Activated CD4-positive, alpha-beta memory T cell treated with anti-CD3 and anti-CD28 coated beads, Interleukin-2, amount 10 ng/mL, durations not matched to agents 7 days and 5 days (primary cell): ENCODE data around the gene PKIG. TPM values are rescaled to one million over a fixed set of nuclear protein-coding genes. Genes with fewer than 3 reads are reported as not detected.

Experiments
- CTCF ChIA-PET: fragments of 350-600 bp; sonication (Branson Sonifier 250); formaldehyde crosslinking; loops from one replicate; lab custom pipeline; 2021; ENCODE audit warnings: antibody characterized with exemption, inconsistent platforms; lab: Charles Lee
- POLR2A ChIA-PET: fragments of 350-600 bp; sonication (Branson Sonifier 250); formaldehyde crosslinking; loops from one replicate; lab custom pipeline; 2021; ENCODE audit warnings: antibody characterized with exemption; lab: Charles Lee
- DNase-seq: peaks from one replicate; pipeline ENCODE4 v3.0.0-alpha.2; 2020
- H3K27ac Mint-ChIP-seq: one replicate; pipeline ENCODE4 v1.8.0; 2021; ENCODE audit warnings: mild to moderate bottlenecking, mixed read lengths
- H3K27me3 Mint-ChIP-seq: one replicate; pipeline ENCODE4 v1.8.0; 2021; ENCODE audit warnings: mixed read lengths
- H3K36me3 Mint-ChIP-seq: one replicate; pipeline ENCODE4 v1.8.0; 2021; ENCODE audit warnings: low read depth, mixed read lengths
- H3K4me1 Mint-ChIP-seq: one replicate; pipeline ENCODE4 v1.8.0; 2021; ENCODE audit warnings: mixed read lengths
- H3K4me3 Mint-ChIP-seq: one replicate; pipeline ENCODE4 v1.8.0; 2021; ENCODE audit warnings: mild to moderate bottlenecking, mixed read lengths
- H3K9me3 Mint-ChIP-seq: one replicate; pipeline ENCODE4 v1.8.0; 2021; ENCODE audit warnings: mixed read lengths
- total RNA-seq, 2 experiments: library from RNA; stranded (reverse); gene quantifications; one replicate each; pipeline ENCODE4 v1.2.3, GENCODE V29; 2021

PKIG gene
- total RNA-seq, 2 experiments from 2014 or later, result 1.1 to 1.6 TPM

DNA sequence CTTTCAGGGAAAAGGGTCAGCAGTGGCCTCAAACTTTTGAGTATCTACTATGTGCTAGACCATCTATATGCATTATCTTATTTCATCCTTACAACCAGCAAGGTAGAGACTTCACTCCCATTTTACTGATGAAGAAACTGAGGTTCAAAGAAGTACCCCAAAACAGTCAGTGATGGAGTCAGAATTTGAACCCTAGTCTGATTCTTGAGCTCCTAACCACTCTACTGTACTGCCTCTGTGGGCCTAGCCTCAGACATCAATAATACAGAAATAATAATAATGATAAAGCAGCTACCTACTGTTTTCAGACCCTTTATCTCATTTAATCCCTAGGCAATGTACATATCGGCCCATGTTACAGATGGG lies 60.8 kb downstream of the PKIG start:
- H3K4me3 Mint-ChIP-seq, result peak overlapping the region; percentile 37
- H3K27ac Mint-ChIP-seq, result peak overlapping the region; percentile 93
- H3K27me3 Mint-ChIP-seq, result no peaks in the 10 kb centered on the region
- POLR2A ChIA-PET, result interaction anchor here (0.8 to 4.2 kb wide), 9 partner anchors 8 to 167 kb away, joined by 3 to 17 read pairs (median 6); partner anchors contain the start of genes ADA and SERINC3
- DNase-seq, result no peak
- H3K9me3 Mint-ChIP-seq, result peaks cover 5% of the 10 kb centered on the region
- peaks cover 82% of the 10 kb centered on the region for H3K4me1 Mint-ChIP-seq
- CTCF ChIA-PET, result interaction anchor here (0.8 to 5.7 kb wide), 3 partner anchors 8 to 40 kb away, joined by 4 to 26 read pairs (median 6); no protein-coding TSS in a partner anchor
- peaks cover 36% of the 10 kb centered on the region for H3K36me3 Mint-ChIP-seq

DNA sequence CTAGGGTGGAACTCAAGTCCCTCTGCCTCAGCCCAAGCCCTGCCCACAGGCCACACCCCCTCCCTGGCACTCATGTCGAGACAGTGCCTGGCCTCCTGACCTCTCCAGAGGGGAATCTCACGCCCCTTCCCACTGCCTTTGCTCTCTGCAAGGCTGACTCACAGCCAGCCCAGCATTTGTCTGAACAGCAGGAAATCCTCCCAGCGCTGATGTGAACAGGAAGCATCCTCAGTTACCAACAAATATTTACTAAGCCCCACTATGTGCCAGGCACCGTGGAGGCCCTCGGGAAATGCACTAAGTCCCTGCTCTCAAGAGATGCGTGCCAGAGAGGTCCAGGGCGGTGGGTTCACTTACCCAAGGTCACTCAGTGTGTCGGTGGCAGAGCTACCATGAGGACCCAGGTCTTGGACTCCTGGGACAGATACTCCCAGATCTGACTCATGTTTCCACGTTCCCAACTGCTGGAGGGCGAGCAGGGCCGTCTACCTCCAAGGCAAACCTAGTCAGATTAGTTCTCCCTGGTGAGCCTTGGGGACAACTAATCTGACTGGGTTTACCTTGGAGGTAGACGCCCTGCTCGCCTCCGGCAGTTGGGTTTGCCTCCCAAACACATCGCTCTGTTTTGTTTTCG lies 61.3 kb downstream of the PKIG start:
- Mint-ChIP-seq H3K27me3 (no peaks in the 10 kb centered on the region), H3K4me3 (peak overlapping the region; percentile 50), H3K27ac (peak overlapping the region; percentile 93), H3K4me1 (peaks cover 88% of the 10 kb centered on the region), H3K9me3 (peaks cover 3% of the 10 kb centered on the region), H3K36me3 (peaks cover 37% of the 10 kb centered on the region)
- peak; percentile 68 for DNase-seq
- CTCF ChIA-PET, result interaction anchor here (1.3 to 5.7 kb wide), 4 partner anchors 10 to 122 kb away, joined by 5 to 26 read pairs (median 6); partner anchors contain the start of gene SERINC3
- POLR2A ChIA-PET, result interaction anchor here (1.0 to 4.2 kb wide), 11 partner anchors 8 to 167 kb away, joined by 3 to 17 read pairs (median 9); partner anchors contain the start of genes ADA and SERINC3

DNA sequence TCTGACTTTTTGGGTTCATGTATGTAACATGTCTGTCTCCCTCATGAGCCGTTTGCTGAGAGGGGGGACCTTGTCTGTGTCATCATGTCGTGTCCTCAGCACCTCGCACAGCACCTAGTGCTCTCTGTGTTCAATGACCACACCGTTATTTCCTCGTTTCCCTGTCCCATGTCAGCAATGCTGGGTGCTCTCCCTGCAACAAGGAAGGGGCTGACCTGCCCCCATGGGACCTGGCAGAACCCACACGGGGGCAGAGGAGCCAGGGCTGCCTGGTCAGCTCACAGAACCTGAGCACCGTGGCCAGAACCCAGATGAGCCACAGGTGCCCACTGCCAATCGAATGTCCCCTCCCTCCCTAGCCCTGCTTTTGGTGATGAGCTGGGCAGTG lies 61.8 kb downstream of the PKIG start:
- DNase-seq, result peak; percentile 19
- peaks cover 89% of the 10 kb centered on the region for H3K4me1 Mint-ChIP-seq
- H3K4me3 Mint-ChIP-seq, result peak overlapping the region; percentile 31
- CTCF ChIA-PET, result interaction anchor here (0.7 to 5.7 kb wide), 6 partner anchors 26 to 123 kb away, joined by 3 to 26 read pairs (median 4); partner anchors contain the start of gene SERINC3
- POLR2A ChIA-PET, result interaction anchor here (1.0 to 4.2 kb wide), 7 partner anchors 9 to 241 kb away, joined by 3 to 17 read pairs (median 10); partner anchors contain the start of gene YWHAB
- H3K36me3 Mint-ChIP-seq, result peaks cover 37% of the 10 kb centered on the region
- no peaks in the 10 kb centered on the region for H3K27me3 Mint-ChIP-seq
- H3K9me3 Mint-ChIP-seq, result no peaks in the 10 kb centered on the region
- peak overlapping the region; percentile 93 for H3K27ac Mint-ChIP-seq

DNA sequence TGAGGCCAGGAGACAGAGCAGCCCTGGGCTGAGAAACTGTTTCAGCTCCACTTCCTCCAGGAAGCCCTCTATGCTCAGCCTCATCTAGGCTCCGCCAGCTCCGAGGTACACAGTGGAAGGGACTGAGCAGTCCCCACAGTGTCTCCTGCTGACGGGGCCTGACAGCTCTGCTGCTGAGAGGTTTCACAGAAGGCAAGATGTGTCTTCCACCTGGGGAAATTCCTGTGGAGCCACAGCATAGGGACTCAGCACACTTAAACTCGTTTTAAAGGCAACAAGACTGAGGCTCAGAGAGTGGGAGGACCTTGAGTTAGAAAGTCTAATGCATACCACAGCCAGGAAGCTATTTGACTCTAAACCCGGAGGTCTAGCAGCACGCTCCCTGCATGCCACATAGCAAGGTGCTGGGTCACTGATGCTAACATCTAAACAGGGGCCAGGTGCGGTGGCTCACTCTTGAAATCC lies 62.3 kb downstream of the PKIG start:
- Mint-ChIP-seq H3K36me3 (peaks cover 37% of the 10 kb centered on the region), H3K4me1 (peaks cover 91% of the 10 kb centered on the region), H3K4me3 (peak overlapping the region; percentile 55), H3K9me3 (no peaks in the 10 kb centered on the region), H3K27me3 (no peaks in the 10 kb centered on the region), H3K27ac (peak overlapping the region; percentile 93)
- ChIA-PET POLR2A (interaction anchor here (1.0 to 4.2 kb wide), 8 partner anchors 9 to 241 kb away, joined by 3 to 17 read pairs (median 8); partner anchors contain the start of gene YWHAB), CTCF (interaction anchor here (0.6 to 5.7 kb wide), 8 partner anchors 18 to 260 kb away, joined by 3 to 26 read pairs (median 4); partner anchors contain the start of gene SERINC3)
- DNase-seq, result peak; percentile 60

DNA sequence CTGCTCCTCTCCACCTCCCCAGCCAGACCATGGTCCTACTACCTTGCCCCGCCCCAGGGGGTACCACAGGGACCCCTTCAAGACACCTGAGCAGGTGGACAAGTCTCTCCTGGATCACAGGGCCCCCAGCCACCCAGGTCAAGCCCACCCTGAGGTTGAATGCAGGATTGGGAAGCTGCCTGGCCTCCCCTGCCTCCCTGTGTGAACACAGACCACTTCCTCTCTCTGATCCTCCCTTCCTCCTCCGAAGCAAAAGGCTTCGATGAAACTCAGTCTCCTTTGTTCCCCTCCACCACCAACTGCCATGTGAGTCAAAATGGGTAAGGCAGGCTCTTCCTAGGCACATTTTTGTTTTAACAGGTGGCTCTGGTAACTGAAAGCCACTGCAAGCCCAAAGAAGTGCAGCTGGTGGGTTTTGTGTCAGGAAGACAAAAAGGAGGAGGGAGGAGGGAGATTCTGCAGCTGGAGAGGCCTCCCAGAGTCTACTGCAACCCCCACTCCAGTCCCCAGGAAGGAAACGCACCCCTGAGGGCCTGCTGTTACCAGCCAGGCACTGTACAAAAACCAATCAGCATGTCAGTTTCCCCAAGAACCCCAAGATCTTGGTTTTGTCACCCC lies 63.8 kb downstream of the PKIG start:
- H3K27me3 Mint-ChIP-seq, result no peaks in the 10 kb centered on the region
- H3K4me3 Mint-ChIP-seq, result peak overlapping the region; percentile 34
- H3K27ac Mint-ChIP-seq, result peak overlapping the region; percentile 93
- DNase-seq, result peak; percentile 56
- no peaks in the 10 kb centered on the region for H3K9me3 Mint-ChIP-seq
- H3K36me3 Mint-ChIP-seq, result peaks cover 26% of the 10 kb centered on the region
- POLR2A ChIA-PET, result interaction anchor here (0.6 to 4.2 kb wide), 10 partner anchors 12 to 125 kb away, joined by 3 to 17 read pairs (median 4); partner anchors contain the start of gene SERINC3
- CTCF ChIA-PET, result interaction anchor here (1.2 to 5.7 kb wide), 2 partner anchors 37 to 39 kb away, joined by 3 to 26 read pairs; no protein-coding TSS in a partner anchor
- peaks cover 96% of the 10 kb centered on the region for H3K4me1 Mint-ChIP-seq

DNA sequence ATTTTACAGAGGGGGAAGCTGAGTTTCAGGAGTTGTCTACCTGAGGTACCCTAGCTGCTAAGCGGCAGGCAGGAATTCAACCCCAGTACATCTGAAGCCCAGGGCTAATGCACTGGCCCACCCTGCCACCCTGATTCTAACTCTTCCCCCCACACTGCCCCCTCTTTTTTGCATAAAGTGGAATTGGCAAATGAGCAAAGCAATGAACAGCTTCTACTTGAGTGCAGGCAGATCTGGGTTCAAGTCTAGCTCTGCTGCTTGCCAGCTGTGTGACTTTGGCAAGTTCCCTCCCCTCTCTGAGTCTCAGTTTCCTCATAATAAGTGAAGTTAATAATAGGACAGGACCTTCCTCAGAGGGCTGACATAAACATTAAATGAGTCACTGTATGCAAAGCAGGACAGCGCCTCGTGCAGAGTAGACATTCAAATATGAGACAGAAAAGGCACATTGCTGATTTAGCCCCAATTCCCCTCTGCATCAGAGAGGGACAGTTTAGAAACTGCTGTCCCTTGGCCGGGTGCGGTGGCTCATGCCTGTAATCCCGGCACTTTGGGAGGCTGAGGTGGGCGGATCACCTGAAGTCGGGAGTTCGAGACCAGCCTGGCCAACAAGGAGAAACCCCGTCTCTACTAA lies 64.4 kb downstream of the PKIG start:
- peak; percentile 42 for DNase-seq
- CTCF ChIA-PET, result interaction anchor here (1.2 to 5.7 kb wide), 2 partner anchors 36 to 38 kb away, joined by 3 to 26 read pairs; no protein-coding TSS in a partner anchor
- peak overlapping the region; percentile 34 for H3K4me3 Mint-ChIP-seq
- POLR2A ChIA-PET, result interaction anchor here (0.6 to 4.2 kb wide), 9 partner anchors 13 to 125 kb away, joined by 3 to 17 read pairs (median 4); partner anchors contain the start of gene SERINC3
- peaks cover 22% of the 10 kb centered on the region for H3K36me3 Mint-ChIP-seq
- H3K9me3 Mint-ChIP-seq, result no peaks in the 10 kb centered on the region
- H3K4me1 Mint-ChIP-seq, result peaks cover 90% of the 10 kb centered on the region
- H3K27ac Mint-ChIP-seq, result peak overlapping the region; percentile 93
- H3K27me3 Mint-ChIP-seq, result no peaks in the 10 kb centered on the region

DNA sequence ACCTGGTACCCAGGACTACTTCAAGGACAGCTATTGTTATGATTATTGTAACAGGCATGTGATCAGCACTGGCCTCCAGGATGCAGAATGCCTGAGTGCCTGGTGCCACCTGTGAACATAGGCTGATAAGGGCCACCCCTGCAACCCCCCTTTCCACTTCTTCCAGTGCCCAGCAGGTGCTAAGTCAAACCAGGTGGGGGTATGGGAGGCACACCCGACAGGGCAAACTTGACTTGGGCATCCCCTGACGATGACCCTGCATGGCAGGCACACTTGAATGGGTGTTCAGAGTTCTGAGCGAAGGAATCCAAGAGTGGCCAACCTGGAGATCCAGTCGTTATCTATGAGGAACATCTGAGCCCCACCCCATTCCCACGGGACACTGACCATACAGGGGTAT lies 65.7 kb downstream of the PKIG start:
- peak overlapping the region; percentile 93 for H3K27ac Mint-ChIP-seq
- POLR2A ChIA-PET, result interaction anchor here (0.7 to 1.0 kb wide), 2 partner anchors 37 to 39 kb away, joined by 3 read pairs; no protein-coding TSS in a partner anchor
- DNase-seq, result no peak
- H3K4me3 Mint-ChIP-seq, result no peak overlapping the region
- no peaks in the 10 kb centered on the region for H3K9me3 Mint-ChIP-seq
- peaks cover 22% of the 10 kb centered on the region for H3K36me3 Mint-ChIP-seq
- CTCF ChIA-PET, result interaction anchor here (2.9 to 5.7 kb wide), 2 partner anchors 35 to 37 kb away, joined by 8 to 26 read pairs; no protein-coding TSS in a partner anchor
- H3K4me1 Mint-ChIP-seq, result peaks cover 82% of the 10 kb centered on the region
- no peaks in the 10 kb centered on the region for H3K27me3 Mint-ChIP-seq

DNA sequence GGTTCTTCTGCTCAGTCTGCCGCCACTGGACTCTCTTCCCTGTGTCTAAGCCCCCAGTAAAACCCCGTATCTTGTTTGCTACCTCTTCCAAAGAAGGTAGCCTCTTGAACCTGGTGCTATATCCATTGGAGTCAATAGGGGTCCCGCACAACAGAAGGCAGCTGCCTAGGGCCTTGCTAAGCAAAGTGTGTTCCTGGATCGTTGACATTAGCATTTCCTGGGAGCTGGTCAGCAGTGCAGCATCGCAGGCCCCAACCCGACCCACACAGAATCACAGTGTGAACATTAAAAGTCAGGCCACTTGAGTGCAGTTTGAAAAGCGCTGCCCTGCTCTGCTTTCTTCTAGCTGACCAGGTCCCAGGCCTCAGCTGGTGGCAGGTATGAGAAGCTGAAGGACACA lies 66.2 kb downstream of the PKIG start:
- no peaks in the 10 kb centered on the region for H3K27me3 Mint-ChIP-seq
- peaks cover 26% of the 10 kb centered on the region for H3K36me3 Mint-ChIP-seq
- peaks cover 82% of the 10 kb centered on the region for H3K4me1 Mint-ChIP-seq
- no peaks in the 10 kb centered on the region for H3K9me3 Mint-ChIP-seq
- H3K27ac Mint-ChIP-seq, result peak overlapping the region; percentile 47
- ChIA-PET CTCF (interaction anchor here (0.6 to 4.1 kb wide), 3 partner anchors 21 to 37 kb away, joined by 4 to 29 read pairs (median 8); no protein-coding TSS in a partner anchor), POLR2A (interaction anchor here (0.7 to 1.7 kb wide), 4 partner anchors 30 to 40 kb away, joined by 3 to 5 read pairs (median 3); no protein-coding TSS in a partner anchor)
- H3K4me3 Mint-ChIP-seq, result peak overlapping the region; percentile 51
- DNase-seq, result no peak

DNA sequence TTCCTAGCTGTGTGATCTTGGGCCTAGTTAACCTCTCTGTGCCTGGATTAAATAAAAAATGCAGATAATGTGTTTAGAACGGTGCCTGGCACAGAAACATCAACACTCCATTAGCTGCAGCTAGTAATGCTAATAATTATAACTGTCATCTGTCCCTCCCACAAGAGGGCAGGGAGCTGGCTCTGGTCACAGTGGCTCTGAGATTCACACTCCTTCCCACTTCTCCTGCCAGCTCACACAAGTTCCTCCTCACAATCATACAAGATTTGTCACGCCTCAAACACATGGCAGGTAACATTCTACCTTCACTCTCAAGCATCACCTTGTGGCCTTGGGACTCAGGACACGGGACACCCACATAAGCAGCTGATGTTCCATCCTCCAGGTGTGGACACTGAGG lies 66.7 kb downstream of the PKIG start:
- CTCF ChIA-PET, result interaction anchor here (0.6 to 4.1 kb wide), 3 partner anchors 20 to 36 kb away, joined by 4 to 29 read pairs (median 8); no protein-coding TSS in a partner anchor
- Mint-ChIP-seq H3K9me3 (no peaks in the 10 kb centered on the region), H3K27me3 (no peaks in the 10 kb centered on the region), H3K4me3 (peak overlapping the region; percentile 51), H3K4me1 (peaks cover 78% of the 10 kb centered on the region), H3K27ac (peak overlapping the region; percentile 66), H3K36me3 (peaks cover 29% of the 10 kb centered on the region)
- DNase-seq, result no peak
- POLR2A ChIA-PET, result interaction anchor here (0.7 to 3.4 kb wide), 6 partner anchors 9 to 128 kb away, joined by 3 to 14 read pairs (median 3); partner anchors contain the start of gene SERINC3

DNA sequence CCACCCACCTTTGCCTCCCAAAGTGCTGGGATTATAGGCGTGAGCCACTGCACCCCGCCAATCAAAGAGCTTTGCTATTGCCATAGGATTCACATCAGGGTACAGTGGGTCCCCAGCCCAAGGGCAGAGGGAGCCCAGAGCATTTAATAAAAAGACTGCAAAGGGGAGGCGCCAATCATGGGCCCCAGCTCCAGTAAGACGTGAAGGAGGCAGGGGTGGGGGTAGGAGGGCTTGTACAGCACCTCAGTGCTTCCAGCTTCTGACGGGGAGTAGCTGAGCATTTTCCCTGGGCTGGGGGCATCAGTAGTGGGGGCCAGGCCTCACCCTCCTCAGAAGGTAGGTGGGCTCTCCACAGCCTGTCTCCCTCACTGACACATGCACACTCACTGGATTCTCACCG lies 67.6 kb downstream of the PKIG start:
- H3K27ac Mint-ChIP-seq, result peak overlapping the region; percentile 80
- H3K36me3 Mint-ChIP-seq, result peaks cover 32% of the 10 kb centered on the region
- H3K4me3 Mint-ChIP-seq, result peak overlapping the region; percentile 96
- no peaks in the 10 kb centered on the region for H3K27me3 Mint-ChIP-seq
- no peak for DNase-seq
- peaks cover 69% of the 10 kb centered on the region for H3K4me1 Mint-ChIP-seq
- CTCF ChIA-PET, result interaction anchor here (1.0 to 4.1 kb wide), 5 partner anchors 22 to 83 kb away, joined by 3 to 29 read pairs (median 8); no protein-coding TSS in a partner anchor
- POLR2A ChIA-PET, result interaction anchor here (1.0 to 3.4 kb wide), 7 partner anchors 7 to 129 kb away, joined by 3 to 15 read pairs (median 5); partner anchors contain the start of gene SERINC3
- no peaks in the 10 kb centered on the region for H3K9me3 Mint-ChIP-seq

DNA sequence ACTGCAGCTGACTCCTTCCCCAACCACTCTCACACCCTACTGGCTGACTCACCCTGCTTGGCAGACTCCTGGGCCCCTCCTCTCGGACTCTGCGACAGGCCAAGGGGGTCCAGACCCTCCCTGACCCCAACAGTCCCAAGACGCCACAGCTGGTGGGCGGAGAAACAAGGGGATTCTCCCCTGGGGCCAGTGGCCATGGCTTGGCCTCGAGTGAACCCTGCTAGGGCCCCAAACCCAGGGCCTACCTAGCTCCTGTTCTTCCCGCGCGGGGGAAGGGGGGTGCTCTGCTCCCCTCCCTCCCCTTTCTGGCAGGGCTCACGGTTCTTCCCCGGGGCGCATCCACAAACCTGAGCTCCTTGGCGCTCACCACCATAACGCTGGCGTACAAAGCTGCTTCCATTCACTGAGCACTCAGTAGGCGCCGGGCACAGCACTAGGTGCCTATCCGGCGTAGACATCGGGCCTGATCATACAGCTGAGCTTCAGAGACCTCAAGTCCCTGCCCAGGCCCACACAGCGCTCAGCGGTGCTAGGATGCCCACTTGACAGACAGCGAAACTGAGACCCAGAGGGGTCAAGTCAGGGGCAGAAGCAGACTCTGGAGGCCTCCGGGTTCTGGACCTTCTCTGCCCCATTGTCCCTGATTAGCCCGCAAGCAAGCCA lies 68.5 kb downstream of the PKIG start:
- H3K27ac Mint-ChIP-seq, result peak overlapping the region; percentile 80
- H3K4me3 Mint-ChIP-seq, result peak overlapping the region; percentile 96
- H3K27me3 Mint-ChIP-seq, result no peaks in the 10 kb centered on the region
- POLR2A ChIA-PET, result interaction anchor here (1.0 to 3.4 kb wide), 9 partner anchors 8 to 236 kb away, joined by 3 to 15 read pairs (median 7); partner anchors contain the start of genes SERINC3 and YWHAB
- H3K4me1 Mint-ChIP-seq, result peaks cover 61% of the 10 kb centered on the region
- H3K36me3 Mint-ChIP-seq, result peaks cover 32% of the 10 kb centered on the region
- no peaks in the 10 kb centered on the region for H3K9me3 Mint-ChIP-seq
- CTCF ChIA-PET, result interaction anchor here (0.6 to 4.1 kb wide), 8 partner anchors 8 to 82 kb away, joined by 3 to 29 read pairs (median 4); no protein-coding TSS in a partner anchor
- peak; percentile 55 for DNase-seq
